Osteocyte (in vitro differentiated cells): ENCODE measurements around the gene RAB10. TPM values are rescaled to one million over a fixed set of nuclear protein-coding genes. Genes with fewer than 3 reads are reported as not detected.
"Not testable (repeated sequence)": the region's sequence is repeated elsewhere in the genome, so short reads cannot be mapped to it uniquely, and the experiment has no call there.

Experiments used
- DNase-seq: peaks from one replicate; pipeline ENCODE4 v3.0.0; 2021; ENCODE audit warnings: mixed read lengths; ENCODE audit not compliant: unreplicated experiment; ENCODE audit errors: extremely low spot score
- H3K27ac Mint-ChIP-seq: one replicate; pipeline ENCODE4 v1.8.0; 2021; ENCODE audit warnings: mild to moderate bottlenecking, mixed read lengths; ENCODE audit not compliant: unreplicated experiment
- H3K27me3 Mint-ChIP-seq: one replicate; pipeline ENCODE4 v1.8.0; 2021; ENCODE audit warnings: mixed read lengths; ENCODE audit not compliant: unreplicated experiment
- H3K36me3 Mint-ChIP-seq: one replicate; pipeline ENCODE4 v1.8.0; 2021; ENCODE audit warnings: mixed read lengths; ENCODE audit not compliant: unreplicated experiment
- H3K4me1 Mint-ChIP-seq: one replicate; pipeline ENCODE4 v1.8.0; 2021; ENCODE audit warnings: mixed read lengths; ENCODE audit not compliant: unreplicated experiment
- H3K4me3 Mint-ChIP-seq: one replicate; pipeline ENCODE4 v1.8.0; 2021; ENCODE audit warnings: mild to moderate bottlenecking, moderate library complexity, mixed read lengths; ENCODE audit not compliant: unreplicated experiment
- H3K9me3 Mint-ChIP-seq: one replicate; pipeline ENCODE4 v1.8.0; 2021; ENCODE audit warnings: mixed read lengths; ENCODE audit not compliant: unreplicated experiment
- total RNA-seq: library from RNA; stranded (reverse); gene quantifications from 2 replicates; pipeline ENCODE4 v1.2.1, GENCODE V29; 2021
- TF ChIP-seq, protein P1 (sequence below): fragments of 200-600 bp; sonication (generic); IDR thresholded peaks from 2 replicates; pipeline ENCODE4 v1.5.0; 2021; ENCODE audit warnings: antibody characterized with exemption, mild to moderate bottlenecking, moderate library complexity

RAB10 gene
- total RNA-seq, 1 donor from 2014 or later: 139 TPM

DNA sequence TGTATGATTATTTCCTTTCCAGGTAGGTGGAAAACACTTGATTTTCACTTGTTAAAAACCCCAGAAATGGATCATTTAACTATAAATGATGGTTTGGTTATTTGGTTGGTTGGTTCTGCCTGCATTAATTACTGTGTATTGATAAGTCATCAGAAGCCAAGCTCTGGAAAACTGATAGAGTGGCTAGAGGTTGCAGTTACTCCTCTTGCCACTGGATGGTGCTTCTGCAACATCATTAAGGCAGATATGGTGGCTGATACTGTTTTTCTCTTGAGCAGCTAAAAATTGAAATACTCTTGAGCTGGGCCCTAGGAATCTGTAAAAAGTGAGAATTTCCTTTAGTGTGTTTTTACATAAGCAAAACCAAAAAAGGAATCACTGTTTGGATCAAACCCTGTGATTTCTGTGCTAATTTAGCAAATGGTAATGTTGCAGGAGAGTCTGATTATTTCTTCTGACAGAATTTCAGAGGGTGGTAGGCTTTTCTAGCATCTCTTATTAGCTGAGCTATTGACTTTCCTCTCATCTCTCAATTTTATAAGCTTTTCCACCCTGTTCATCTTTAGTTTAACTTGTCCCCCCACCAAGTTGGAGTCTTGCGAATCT, 54.3 kb downstream of the RAB10 start:
- no peak overlapping the region for H3K4me3 Mint-ChIP-seq
- H3K4me1 Mint-ChIP-seq: peaks cover 25% of the 10 kb centered on the region
- no peaks in the 10 kb centered on the region for H3K27me3 Mint-ChIP-seq
- no peak overlapping the region for H3K27ac Mint-ChIP-seq
- no peaks in the 10 kb centered on the region for H3K9me3 Mint-ChIP-seq
- no peak for DNase-seq
- TF ChIP-seq, protein P1, sequence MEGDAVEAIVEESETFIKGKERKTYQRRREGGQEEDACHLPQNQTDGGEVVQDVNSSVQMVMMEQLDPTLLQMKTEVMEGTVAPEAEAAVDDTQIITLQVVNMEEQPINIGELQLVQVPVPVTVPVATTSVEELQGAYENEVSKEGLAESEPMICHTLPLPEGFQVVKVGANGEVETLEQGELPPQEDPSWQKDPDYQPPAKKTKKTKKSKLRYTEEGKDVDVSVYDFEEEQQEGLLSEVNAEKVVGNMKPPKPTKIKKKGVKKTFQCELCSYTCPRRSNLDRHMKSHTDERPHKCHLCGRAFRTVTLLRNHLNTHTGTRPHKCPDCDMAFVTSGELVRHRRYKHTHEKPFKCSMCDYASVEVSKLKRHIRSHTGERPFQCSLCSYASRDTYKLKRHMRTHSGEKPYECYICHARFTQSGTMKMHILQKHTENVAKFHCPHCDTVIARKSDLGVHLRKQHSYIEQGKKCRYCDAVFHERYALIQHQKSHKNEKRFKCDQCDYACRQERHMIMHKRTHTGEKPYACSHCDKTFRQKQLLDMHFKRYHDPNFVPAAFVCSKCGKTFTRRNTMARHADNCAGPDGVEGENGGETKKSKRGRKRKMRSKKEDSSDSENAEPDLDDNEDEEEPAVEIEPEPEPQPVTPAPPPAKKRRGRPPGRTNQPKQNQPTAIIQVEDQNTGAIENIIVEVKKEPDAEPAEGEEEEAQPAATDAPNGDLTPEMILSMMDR: peak; percentile 70
- H3K36me3 Mint-ChIP-seq: peaks cover 5% of the 10 kb centered on the region

GRCh38 chr2:26088931-26089330, 55.0 kb downstream of the RAB10 start:
- DNase-seq, H3K4me3 Mint-ChIP-seq, H3K9me3 Mint-ChIP-seq, H3K36me3 Mint-ChIP-seq, H3K27ac Mint-ChIP-seq, H3K27me3 Mint-ChIP-seq: not testable (repeated sequence)
- H3K4me1 Mint-ChIP-seq: peaks cover 25% of the 10 kb centered on the region

GRCh38 chr2:26089337-26089736, 55.5 kb downstream of the RAB10 start:
- Mint-ChIP-seq H3K9me3 (no peaks in the 10 kb centered on the region), H3K27ac (no peak overlapping the region), H3K27me3 (no peaks in the 10 kb centered on the region), H3K36me3 (peaks cover 7% of the 10 kb centered on the region), H3K4me1 (peaks cover 25% of the 10 kb centered on the region), H3K4me3 (no peak overlapping the region)
- TF ChIP-seq, protein P1: no peak
- no peak for DNase-seq

GRCh38 chr2:26095758-26096157, 61.9 kb downstream of the RAB10 start:
- Mint-ChIP-seq H3K27ac (no peak overlapping the region), H3K4me3 (no peak overlapping the region), H3K27me3 (no peaks in the 10 kb centered on the region), H3K4me1 (peaks cover 7% of the 10 kb centered on the region), H3K9me3 (no peaks in the 10 kb centered on the region), H3K36me3 (peaks cover 18% of the 10 kb centered on the region)
- DNase-seq: no peak
- TF ChIP-seq, protein P1: no peak

DNA sequence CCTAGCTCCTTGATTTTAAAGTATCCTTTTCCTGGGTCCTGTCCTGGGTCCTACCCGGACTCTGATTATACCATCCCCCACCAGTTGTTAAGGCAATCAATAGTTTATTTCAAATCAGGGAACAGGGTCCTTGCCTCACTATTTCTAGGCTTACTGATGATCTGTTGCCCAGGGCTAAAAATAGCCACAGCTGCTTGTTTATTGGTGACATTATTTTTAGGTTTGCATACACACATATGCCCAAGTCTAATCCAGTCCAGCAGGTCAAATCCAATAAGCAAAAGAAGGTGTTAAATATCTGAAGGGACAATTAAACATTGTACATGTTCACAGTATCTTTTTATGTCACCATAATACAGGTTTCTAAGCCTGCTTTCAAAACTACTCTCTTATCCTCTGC, 66.0 kb downstream of the RAB10 start:
- no peaks in the 10 kb centered on the region for H3K27me3 Mint-ChIP-seq
- H3K9me3 Mint-ChIP-seq: peaks cover 6% of the 10 kb centered on the region
- DNase-seq: no peak
- TF ChIP-seq, protein P1: no peak
- H3K27ac Mint-ChIP-seq: no peak overlapping the region
- peaks cover 5% of the 10 kb centered on the region for H3K4me1 Mint-ChIP-seq
- no peak overlapping the region for H3K4me3 Mint-ChIP-seq
- H3K36me3 Mint-ChIP-seq: peaks cover 34% of the 10 kb centered on the region

DNA sequence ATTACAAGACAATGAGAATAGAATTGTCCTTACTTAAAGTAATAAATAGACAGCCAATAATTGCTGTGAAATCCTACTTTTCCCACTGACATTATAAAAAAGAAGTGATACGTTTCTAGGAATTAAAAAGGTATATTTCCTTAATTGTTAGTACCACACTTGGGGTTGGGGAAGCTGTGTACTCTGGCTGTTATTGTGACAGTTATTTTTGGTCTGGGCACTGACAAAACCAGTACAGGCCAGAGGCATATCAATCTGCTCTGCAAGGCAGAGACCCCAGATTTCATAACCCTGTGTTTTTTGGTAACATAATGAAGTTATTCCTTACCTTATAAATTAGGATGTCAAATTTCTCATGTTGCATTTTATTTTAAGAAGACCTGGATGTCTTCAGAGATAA, 66.5 kb downstream of the RAB10 start:
- H3K27me3 Mint-ChIP-seq: no peaks in the 10 kb centered on the region
- no peak overlapping the region for H3K4me3 Mint-ChIP-seq
- H3K4me1 Mint-ChIP-seq: peaks cover 5% of the 10 kb centered on the region
- peaks cover 6% of the 10 kb centered on the region for H3K9me3 Mint-ChIP-seq
- H3K36me3 Mint-ChIP-seq: peaks cover 36% of the 10 kb centered on the region
- DNase-seq: no peak
- TF ChIP-seq, protein P1: no peak
- no peak overlapping the region for H3K27ac Mint-ChIP-seq
